Natural killer cell (primary cell): ENCODE data around the gene MAST4. TPM values are rescaled to one million over a fixed set of nuclear protein-coding genes. Genes with fewer than 3 reads are reported as not detected.

Source experiments
- ATAC-seq, 3 donors: fragments of 150-1000 bp in 2 of 3; fragments of 200-7000 bp in 1 of 3; cut with Tn5 transposase; 1 replicate in 1 of 3; 2 replicates in 2 of 3; pipeline ENCODE4 v1.10.0; 2021; ENCODE audit warnings: mild to moderate bottlenecking in 2 of 3, moderate library complexity in 2 of 3
- DNase-seq, 2 donors: peaks; one replicate each; pipeline versions ENCODE4 v3.0.0 to v3.0.0-alpha.2; 2013 to 2021; ENCODE audit warnings: mixed read lengths in 1 of 2
- H3K27ac ChIP-seq: one replicate; pipeline ENCODE4 v1.5.1; 2013; ENCODE audit warnings: mild to moderate bottlenecking, low read length
- H3K27me3 ChIP-seq: one replicate; pipeline ENCODE4 v1.6.1; 2013; ENCODE audit warnings: low read length; ENCODE audit not compliant: control insufficient read depth, insufficient read depth
- H3K36me3 ChIP-seq: one replicate; pipeline ENCODE4 v1.6.1; 2013; ENCODE audit warnings: low read length; ENCODE audit not compliant: control insufficient read depth, insufficient read depth
- H3K4me1 ChIP-seq: one replicate; pipeline ENCODE4 v1.6.1; 2013; ENCODE audit warnings: low read length; ENCODE audit not compliant: control insufficient read depth, insufficient read depth
- H3K4me3 ChIP-seq: one replicate; pipeline ENCODE4 v1.5.1; 2013; ENCODE audit warnings: low read length
- H3K9me3 ChIP-seq: one replicate; pipeline ENCODE4 v1.6.1; 2013; ENCODE audit warnings: low read length; ENCODE audit not compliant: control insufficient read depth, insufficient read depth
- H3K27ac Mint-ChIP-seq, 2 donors: one replicate each; pipeline ENCODE4 v1.8.0; 2022; ENCODE audit warnings: mild to moderate bottlenecking in 2 of 2, mixed read lengths in 2 of 2, moderate library complexity in 1 of 2
- H3K27me3 Mint-ChIP-seq, 2 donors: one replicate each; pipeline ENCODE4 v1.8.0; 2022; ENCODE audit warnings: low read depth in 2 of 2, mixed read lengths in 2 of 2
- H3K36me3 Mint-ChIP-seq: one replicate; pipeline ENCODE4 v1.8.0; 2022; ENCODE audit warnings: mixed read lengths
- H3K4me1 Mint-ChIP-seq, 2 donors: one replicate each; pipeline ENCODE4 v1.8.0; 2022; ENCODE audit warnings: mixed read lengths in 2 of 2
- H3K4me3 Mint-ChIP-seq: one replicate; pipeline ENCODE4 v1.8.0; 2022; ENCODE audit warnings: mild to moderate bottlenecking, moderate library complexity, mixed read lengths
- H3K9me3 Mint-ChIP-seq, 2 donors: one replicate each; pipeline ENCODE4 v1.8.0; 2022; ENCODE audit warnings: mixed read lengths in 2 of 2
- WGBS: methylation state at CpG from one replicate; pipeline ENCODE4 v1.1.7; 2013; ENCODE audit warnings: missing lambda C conversion rate; ENCODE audit not compliant: insufficient coverage; 5-methylcytosine and 5-hydroxymethylcytosine counted together
- intact Hi-C: fragments of 100-400 bp; cut with micrococcal nuclease; formaldehyde crosslinking; loops from one replicate; pipeline ENCODE4 v1.14.2; 2022
- total RNA-seq, 4 donors: library from RNA; stranded (reverse); fragments of 120-200 nt in 1 of 4; gene quantifications; one replicate each; pipeline versions ENCODE4 v1.2.3 to v1.2.4, GENCODE V29; 2013 to 2022
- TF ChIP-seq, protein P1 (sequence below): fragments of 200-600 bp; IDR thresholded peaks from one replicate; pipeline ENCODE4 v1.8.0; 2022; ENCODE audit warnings: antibody characterized with exemption

Gene MAST4
- total RNA-seq, 3 donors from 2014 or later (not counting 1 experiment from before 2014, with no cell fraction given), result 6.5 to 14.1 (median 12.7) TPM

DNA sequence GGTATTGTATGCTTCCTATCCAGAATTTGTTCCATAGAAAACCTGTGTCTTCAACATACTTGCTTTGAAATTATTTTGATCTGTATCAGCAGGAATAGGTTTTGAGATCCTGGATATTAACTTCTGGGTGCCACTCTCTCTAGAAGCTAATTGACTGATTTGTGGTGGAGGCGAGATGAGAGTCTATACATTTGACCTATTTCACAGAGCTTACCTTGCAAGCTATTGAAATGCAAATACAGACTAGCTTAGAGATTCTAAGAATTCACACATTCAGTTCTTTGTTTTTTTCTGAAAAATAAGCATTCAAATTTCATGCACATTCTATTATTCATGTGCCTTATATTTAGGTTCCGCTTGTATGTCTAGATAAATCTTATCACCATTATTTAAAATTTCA, 246.3 kb downstream of the MAST4 start:
- H3K27ac Mint-ChIP-seq, result no peak overlapping the region
- H3K27me3 Mint-ChIP-seq, result peaks cover 0 to 3% of the 10 kb centered on the region in 2 donors
- Histone ChIP-seq H3K4me1 (no peaks in the 10 kb centered on the region), H3K4me3 (no peak overlapping the region), H3K27me3 (no peaks in the 10 kb centered on the region), H3K36me3 (no peaks in the 10 kb centered on the region), H3K9me3 (no peaks in the 10 kb centered on the region), H3K27ac (no peak overlapping the region)
- no peak for DNase-seq
- no peaks in the 10 kb centered on the region for H3K4me1 Mint-ChIP-seq
- TF ChIP-seq, protein P1, sequence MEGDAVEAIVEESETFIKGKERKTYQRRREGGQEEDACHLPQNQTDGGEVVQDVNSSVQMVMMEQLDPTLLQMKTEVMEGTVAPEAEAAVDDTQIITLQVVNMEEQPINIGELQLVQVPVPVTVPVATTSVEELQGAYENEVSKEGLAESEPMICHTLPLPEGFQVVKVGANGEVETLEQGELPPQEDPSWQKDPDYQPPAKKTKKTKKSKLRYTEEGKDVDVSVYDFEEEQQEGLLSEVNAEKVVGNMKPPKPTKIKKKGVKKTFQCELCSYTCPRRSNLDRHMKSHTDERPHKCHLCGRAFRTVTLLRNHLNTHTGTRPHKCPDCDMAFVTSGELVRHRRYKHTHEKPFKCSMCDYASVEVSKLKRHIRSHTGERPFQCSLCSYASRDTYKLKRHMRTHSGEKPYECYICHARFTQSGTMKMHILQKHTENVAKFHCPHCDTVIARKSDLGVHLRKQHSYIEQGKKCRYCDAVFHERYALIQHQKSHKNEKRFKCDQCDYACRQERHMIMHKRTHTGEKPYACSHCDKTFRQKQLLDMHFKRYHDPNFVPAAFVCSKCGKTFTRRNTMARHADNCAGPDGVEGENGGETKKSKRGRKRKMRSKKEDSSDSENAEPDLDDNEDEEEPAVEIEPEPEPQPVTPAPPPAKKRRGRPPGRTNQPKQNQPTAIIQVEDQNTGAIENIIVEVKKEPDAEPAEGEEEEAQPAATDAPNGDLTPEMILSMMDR, result no peak
- H3K36me3 Mint-ChIP-seq, result no peaks in the 10 kb centered on the region
- peaks cover 0 to 2% of the 10 kb centered on the region in 2 donors for H3K9me3 Mint-ChIP-seq
- intact Hi-C loops, result no loop called here
- whole genome bisulfite sequencing, result 94% methylated on average over 2 of the region's 2 CpGs
- ATAC-seq, result no peak
- H3K4me3 Mint-ChIP-seq, result no peak overlapping the region

DNA sequence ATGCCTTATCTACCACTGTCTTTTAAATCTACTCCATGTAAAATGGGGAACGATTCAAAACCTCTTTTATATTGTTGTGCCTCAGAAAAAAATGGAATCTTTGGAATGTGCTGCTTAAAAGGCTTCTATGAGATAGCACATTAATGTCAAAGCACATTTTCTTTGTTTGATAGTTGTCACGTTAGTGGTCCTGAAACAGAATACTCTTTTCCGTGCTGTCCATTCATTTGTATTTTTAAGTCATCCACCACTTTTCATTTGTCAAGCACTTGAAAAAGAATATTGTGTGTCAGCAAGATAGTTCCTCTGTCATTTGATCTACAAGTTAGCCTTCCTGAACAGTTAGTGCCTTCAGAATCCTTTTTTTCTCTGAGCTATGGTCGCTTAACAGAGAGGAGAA, 246.9 kb downstream of the MAST4 start:
- intact Hi-C loops, result no loop called here
- H3K36me3 Mint-ChIP-seq, result no peaks in the 10 kb centered on the region
- DNase-seq, result no peak
- TF ChIP-seq, protein P1, result no peak
- H3K4me1 ChIP-seq, result no peaks in the 10 kb centered on the region
- H3K27me3 ChIP-seq, result no peaks in the 10 kb centered on the region
- no peak overlapping the region for H3K27ac ChIP-seq
- no peaks in the 10 kb centered on the region for H3K9me3 ChIP-seq
- H3K4me1 Mint-ChIP-seq, result no peaks in the 10 kb centered on the region
- peaks cover 0 to 3% of the 10 kb centered on the region in 2 donors for H3K27me3 Mint-ChIP-seq
- H3K9me3 Mint-ChIP-seq, result peaks cover 0 to 2% of the 10 kb centered on the region in 2 donors
- ATAC-seq, result no peak
- no peak overlapping the region for H3K27ac Mint-ChIP-seq
- no peak overlapping the region for H3K4me3 ChIP-seq
- H3K36me3 ChIP-seq, result no peaks in the 10 kb centered on the region
- WGBS, result 93% methylated on average over 4 of the region's 4 CpGs
- no peak overlapping the region for H3K4me3 Mint-ChIP-seq

GRCh38 chr5:66848749-66849641, 252.8 kb downstream of the MAST4 start:
- Histone ChIP-seq H3K9me3 (no peaks in the 10 kb centered on the region), H3K4me3 (no peak overlapping the region), H3K27ac (no peak overlapping the region), H3K4me1 (no peaks in the 10 kb centered on the region), H3K36me3 (no peaks in the 10 kb centered on the region), H3K27me3 (no peaks in the 10 kb centered on the region)
- no peak for ATAC-seq
- no peak overlapping the region for H3K27ac Mint-ChIP-seq
- TF ChIP-seq, protein P1, result no peak
- no peak overlapping the region for H3K4me3 Mint-ChIP-seq
- H3K4me1 Mint-ChIP-seq, result no peaks in the 10 kb centered on the region
- no peaks in the 10 kb centered on the region for H3K36me3 Mint-ChIP-seq
- H3K9me3 Mint-ChIP-seq, result peaks cover 0 to 2% of the 10 kb centered on the region in 2 donors
- 46% methylated on average over 10 of the region's 10 CpGs for WGBS
- peaks cover 7 to 30% of the 10 kb centered on the region in 2 donors for H3K27me3 Mint-ChIP-seq
- intact Hi-C loops, result no loop called here
- no peak for DNase-seq
